ENCODE results near the gene KIF19. TPM values are rescaled to one million over a fixed set of nuclear protein-coding genes. Genes with fewer than 3 reads are reported as not detected.

Gene KIF19
- total RNA-seq, 2 donors from 2014 or later, result 0.27 to 2.4 TPM

DNA sequence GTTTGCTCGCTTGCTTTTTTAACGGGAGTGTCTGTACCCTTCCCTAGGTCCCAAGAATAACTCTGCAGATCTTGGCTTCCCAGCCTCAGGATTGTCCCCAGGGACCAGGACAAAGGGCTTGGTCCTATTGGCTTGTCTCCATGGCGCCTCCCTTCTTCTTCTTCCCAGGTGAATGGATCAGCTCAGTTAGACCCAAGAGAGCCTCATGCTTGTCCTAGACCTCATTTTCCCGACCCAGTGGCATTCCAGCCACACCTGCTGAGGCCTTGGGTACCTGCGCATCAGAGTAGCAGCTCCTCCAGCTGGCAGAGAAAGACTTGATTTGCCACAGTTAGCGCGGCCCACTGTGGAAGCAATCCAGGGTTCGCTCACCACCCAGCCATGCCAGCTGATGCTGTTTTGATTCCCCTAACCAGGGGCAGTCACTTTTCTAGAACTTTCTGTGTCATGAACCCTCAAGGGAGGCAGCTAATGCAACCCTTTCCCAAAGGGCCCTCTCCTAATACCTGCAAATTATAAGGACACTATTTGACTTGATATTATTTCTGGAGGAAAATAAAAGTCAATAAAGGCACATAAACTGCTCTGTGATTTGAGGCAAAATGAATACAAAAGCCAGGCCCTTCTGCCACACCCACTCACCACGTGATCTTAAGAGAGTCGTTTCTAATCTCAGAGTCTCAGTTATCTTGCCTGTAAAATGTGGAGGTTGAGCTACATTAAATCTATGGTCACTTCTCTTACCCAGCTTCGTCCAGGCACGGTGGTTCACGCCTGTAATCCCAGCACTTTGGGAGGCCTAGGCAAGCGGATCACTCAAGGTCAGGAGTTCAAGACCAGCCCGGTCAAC, 55.2 kb downstream of the KIF19 start:
- H3K27ac ChIP-seq (ENCODE audit: low read depth, low read length), result no peak overlapping the region
- peak overlapping the region; percentile 19 for H3K27ac Mint-ChIP-seq
- no peaks in the 10 kb centered on the region for H3K36me3 Mint-ChIP-seq (ENCODE audit: low read depth)

DNA sequence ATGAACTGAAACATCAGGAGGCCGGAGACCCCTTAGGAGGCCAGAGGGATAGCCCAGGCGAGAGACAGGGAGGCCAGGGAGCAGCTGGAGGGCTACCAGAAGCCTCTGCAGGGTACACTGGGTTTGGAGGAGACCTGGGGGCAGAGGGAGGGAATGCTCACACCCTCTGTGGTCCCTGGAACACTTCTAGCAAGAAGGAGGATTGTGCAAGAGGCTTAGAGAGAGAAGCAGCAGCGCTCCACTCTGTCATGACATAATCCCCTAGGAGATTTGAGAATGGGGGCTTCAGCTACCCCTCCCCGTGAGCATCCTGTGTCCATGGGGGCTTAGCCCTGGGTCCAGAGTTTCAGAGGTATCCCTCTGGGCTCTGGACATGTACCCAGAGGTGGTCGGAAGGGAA, 57.1 kb downstream of the KIF19 start:
- no peak overlapping the region for H3K27ac ChIP-seq (ENCODE audit: low read depth, low read length)
- H3K4me3 ChIP-seq (ENCODE audit: low read length), result no peak overlapping the region
- TF ChIP-seq, protein P1, sequence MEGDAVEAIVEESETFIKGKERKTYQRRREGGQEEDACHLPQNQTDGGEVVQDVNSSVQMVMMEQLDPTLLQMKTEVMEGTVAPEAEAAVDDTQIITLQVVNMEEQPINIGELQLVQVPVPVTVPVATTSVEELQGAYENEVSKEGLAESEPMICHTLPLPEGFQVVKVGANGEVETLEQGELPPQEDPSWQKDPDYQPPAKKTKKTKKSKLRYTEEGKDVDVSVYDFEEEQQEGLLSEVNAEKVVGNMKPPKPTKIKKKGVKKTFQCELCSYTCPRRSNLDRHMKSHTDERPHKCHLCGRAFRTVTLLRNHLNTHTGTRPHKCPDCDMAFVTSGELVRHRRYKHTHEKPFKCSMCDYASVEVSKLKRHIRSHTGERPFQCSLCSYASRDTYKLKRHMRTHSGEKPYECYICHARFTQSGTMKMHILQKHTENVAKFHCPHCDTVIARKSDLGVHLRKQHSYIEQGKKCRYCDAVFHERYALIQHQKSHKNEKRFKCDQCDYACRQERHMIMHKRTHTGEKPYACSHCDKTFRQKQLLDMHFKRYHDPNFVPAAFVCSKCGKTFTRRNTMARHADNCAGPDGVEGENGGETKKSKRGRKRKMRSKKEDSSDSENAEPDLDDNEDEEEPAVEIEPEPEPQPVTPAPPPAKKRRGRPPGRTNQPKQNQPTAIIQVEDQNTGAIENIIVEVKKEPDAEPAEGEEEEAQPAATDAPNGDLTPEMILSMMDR (conservative IDR thresholded peaks at IDR 0.05), result no peak
- WGBS, 2 experiments (ENCODE audit: insufficient coverage in 1 of 2, insufficient read length in 1 of 2), result 89 to 94% methylated on average over 4 to 5 of the region's 5 CpGs
- H3K4me1 Mint-ChIP-seq, result peaks cover 20% of the 10 kb centered on the region
- DNase-seq, result no peak
- no peaks in the 10 kb centered on the region for H3K9me3 ChIP-seq (ENCODE audit: control insufficient read depth, low read length)
- no peaks in the 10 kb centered on the region for H3K4me1 ChIP-seq (ENCODE audit: control insufficient read depth, insufficient read depth, low read length)
- H3K9ac ChIP-seq (ENCODE audit: extremely low read depth, low read length, poor library complexity, severe bottlenecking), result no peak overlapping the region
- no peaks in the 10 kb centered on the region for H3K9me3 Mint-ChIP-seq
- no peaks in the 10 kb centered on the region for H3K27me3 ChIP-seq (ENCODE audit: control insufficient read depth, insufficient read depth, low read length, poor library complexity, severe bottlenecking)
- no peaks in the 10 kb centered on the region for H3K36me3 ChIP-seq (ENCODE audit: control insufficient read depth, insufficient read depth, low read length)
- H3K27ac Mint-ChIP-seq, result no peak overlapping the region
- no peak overlapping the region for H3K4me3 Mint-ChIP-seq
- peaks cover 10% of the 10 kb centered on the region for H3K27me3 Mint-ChIP-seq (ENCODE audit: insufficient read depth)
- H3K36me3 Mint-ChIP-seq (ENCODE audit: low read depth), result no peaks in the 10 kb centered on the region

More for the DNA sequence above, 55.2 kb downstream of the KIF19 start:
- peaks cover 22% of the 10 kb centered on the region for H3K27me3 Mint-ChIP-seq (ENCODE audit: insufficient read depth)
- no peak for DNase-seq
- H3K9me3 ChIP-seq (ENCODE audit: control insufficient read depth, low read length), result no peaks in the 10 kb centered on the region
- no peaks in the 10 kb centered on the region for H3K4me1 ChIP-seq (ENCODE audit: control insufficient read depth, insufficient read depth, low read length)
- no peak overlapping the region for H3K9ac ChIP-seq (ENCODE audit: extremely low read depth, low read length, poor library complexity, severe bottlenecking)
- H3K4me3 Mint-ChIP-seq, result no peak overlapping the region
- no peaks in the 10 kb centered on the region for H3K36me3 ChIP-seq (ENCODE audit: control insufficient read depth, insufficient read depth, low read length)
- TF ChIP-seq, protein P1 (conservative IDR thresholded peaks at IDR 0.05), result peak; percentile 7
- H3K9me3 Mint-ChIP-seq, result no peaks in the 10 kb centered on the region
- H3K4me1 Mint-ChIP-seq, result peaks cover 9% of the 10 kb centered on the region
- 91 to 94% methylated on average over 11 to 15 of the region's 15 CpGs for WGBS, 2 experiments (ENCODE audit: insufficient coverage in 1 of 2, insufficient read length in 1 of 2)
- no peak overlapping the region for H3K4me3 ChIP-seq (ENCODE audit: low read length)
- H3K27me3 ChIP-seq (ENCODE audit: control insufficient read depth, insufficient read depth, low read length, poor library complexity, severe bottlenecking), result peaks cover 7% of the 10 kb centered on the region

DNA sequence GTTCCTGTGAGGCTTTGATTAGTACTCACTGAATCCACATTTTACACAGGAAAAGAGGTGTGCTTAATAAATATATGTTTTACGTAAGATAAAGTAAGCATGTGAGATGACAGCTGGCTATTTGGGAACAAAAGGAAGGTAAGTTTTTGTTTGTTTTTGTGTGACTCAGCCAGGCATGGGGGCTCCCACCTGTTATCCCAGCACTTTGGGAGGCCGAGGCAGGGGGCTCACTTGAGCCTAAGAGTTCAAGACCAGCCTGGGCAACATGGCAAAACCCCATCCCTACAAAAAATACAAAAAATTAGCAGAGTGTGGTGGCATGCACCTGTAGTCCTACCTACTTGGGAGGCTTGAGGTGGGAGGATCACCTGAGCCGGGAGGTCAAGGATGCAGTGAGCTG, 59.2 kb downstream of the KIF19 start:
- no peak overlapping the region for H3K9ac ChIP-seq (ENCODE audit: extremely low read depth, low read length, poor library complexity, severe bottlenecking)
- H3K4me3 Mint-ChIP-seq, result no peak overlapping the region
- no peaks in the 10 kb centered on the region for H3K9me3 Mint-ChIP-seq
- H3K27me3 Mint-ChIP-seq (ENCODE audit: insufficient read depth), result peaks cover 14% of the 10 kb centered on the region
- TF ChIP-seq, protein P1 (conservative IDR thresholded peaks at IDR 0.05), result no peak
- DNase-seq, result no peak
- H3K27ac ChIP-seq (ENCODE audit: low read depth, low read length), result no peak overlapping the region
- no peaks in the 10 kb centered on the region for H3K4me1 ChIP-seq (ENCODE audit: control insufficient read depth, insufficient read depth, low read length)
- H3K9me3 ChIP-seq (ENCODE audit: control insufficient read depth, low read length), result no peaks in the 10 kb centered on the region
- H3K27ac Mint-ChIP-seq, result no peak overlapping the region
- H3K27me3 ChIP-seq (ENCODE audit: control insufficient read depth, insufficient read depth, low read length, poor library complexity, severe bottlenecking), result no peaks in the 10 kb centered on the region
- H3K36me3 Mint-ChIP-seq (ENCODE audit: low read depth), result no peaks in the 10 kb centered on the region
- no peak overlapping the region for H3K4me3 ChIP-seq (ENCODE audit: low read length)
- no peaks in the 10 kb centered on the region for H3K36me3 ChIP-seq (ENCODE audit: control insufficient read depth, insufficient read depth, low read length)
- peaks cover 24% of the 10 kb centered on the region for H3K4me1 Mint-ChIP-seq
- WGBS, 2 experiments (ENCODE audit: insufficient coverage in 1 of 2, insufficient read length in 1 of 2), result 86 to 100% methylated on average over 1 to 3 of the region's 3 CpGs

Data from endodermal cell (in vitro differentiated cells).